Activated gamma-delta T cell (primary cell): Measurements from ENCODE around the gene VPS13C.
"Not testable (repeated sequence)": the region's sequence is repeated elsewhere in the genome, so short reads cannot be mapped to it uniquely, and the experiment has no call there.

ENCODE experiments used
- DNase-seq: peaks from one replicate; lab custom pipeline; 2025; lab: John Stamatoyannopoulos, UW

The VPS13C gene

GRCh38 chr15:62035256-62035924, 24.9 kb downstream of the VPS13C start:
- DNase-seq: no peak

GRCh38 chr15:62027916-62028315, 32.3 kb downstream of the VPS13C start:
- DNase-seq: no peak

- DNase-seq: no peak
Observed at GRCh38 chr15:62027263-62027565, 33.0 kb downstream of the VPS13C start.

- DNase-seq: no peak
Observed at GRCh38 chr15:62026487-62027262, 33.6 kb downstream of the VPS13C start.

GRCh38 chr15:62021991-62022600, 38.2 kb downstream of the VPS13C start:
- no peak for DNase-seq

GRCh38 chr15:62020576-62021160, 39.6 kb downstream of the VPS13C start:
- DNase-seq: no peak

GRCh38 chr15:62005354-62005753, 54.9 kb downstream of the VPS13C start:
- not testable (repeated sequence) for DNase-seq

- no peak for DNase-seq
Observed at GRCh38 chr15:61997786-61998185, 62.5 kb downstream of the VPS13C start.

GRCh38 chr15:61996056-61996635, 64.1 kb downstream of the VPS13C start:
- no peak for DNase-seq

- no peak for DNase-seq
Observed at GRCh38 chr15:61994216-61994615, 66.0 kb downstream of the VPS13C start.

- no peak for DNase-seq
Observed at GRCh38 chr15:61992518-61992917, 67.7 kb downstream of the VPS13C start.

GRCh38 chr15:61989667-61990066, 70.6 kb downstream of the VPS13C start:
- DNase-seq: no peak

- no peak for DNase-seq
Observed at GRCh38 chr15:61987824-61988223, 72.4 kb downstream of the VPS13C start.

- no peak for DNase-seq
Observed at GRCh38 chr15:61983081-61983480, 77.2 kb downstream of the VPS13C start.

GRCh38 chr15:61978225-61978624, 82.0 kb downstream of the VPS13C start:
- no peak for DNase-seq

GRCh38 chr15:61974759-61975158, 85.5 kb downstream of the VPS13C start:
- DNase-seq: no peak

- no peak for DNase-seq
Observed at GRCh38 chr15:61974118-61974517, 86.1 kb downstream of the VPS13C start.

- DNase-seq: no peak
Observed at GRCh38 chr15:61951949-61952348, 108.3 kb downstream of the VPS13C start.

GRCh38 chr15:61946778-61947177, 113.5 kb downstream of the VPS13C start:
- DNase-seq: no peak

GRCh38 chr15:61943992-61944391, 116.3 kb downstream of the VPS13C start:
- DNase-seq: no peak

- DNase-seq: no peak
Observed at GRCh38 chr15:61938249-61938648, 122.0 kb downstream of the VPS13C start.

- no peak for DNase-seq
Observed at GRCh38 chr15:61936528-61937195, 123.6 kb downstream of the VPS13C start.
